ENCODE data around the gene C16orf95. TPM values are rescaled to one million over a fixed set of nuclear protein-coding genes. Genes with fewer than 3 reads are reported as not detected.
"Not testable (repeated sequence)": the region's sequence is repeated elsewhere in the genome, so short reads cannot be mapped to it uniquely, and the experiment has no call there.

The C16orf95 gene
- total and polyA plus RNA-seq, 2 of the 4 experiments (the other 2 are of a cell fraction): 2.0 to 4.7 TPM

DNA sequence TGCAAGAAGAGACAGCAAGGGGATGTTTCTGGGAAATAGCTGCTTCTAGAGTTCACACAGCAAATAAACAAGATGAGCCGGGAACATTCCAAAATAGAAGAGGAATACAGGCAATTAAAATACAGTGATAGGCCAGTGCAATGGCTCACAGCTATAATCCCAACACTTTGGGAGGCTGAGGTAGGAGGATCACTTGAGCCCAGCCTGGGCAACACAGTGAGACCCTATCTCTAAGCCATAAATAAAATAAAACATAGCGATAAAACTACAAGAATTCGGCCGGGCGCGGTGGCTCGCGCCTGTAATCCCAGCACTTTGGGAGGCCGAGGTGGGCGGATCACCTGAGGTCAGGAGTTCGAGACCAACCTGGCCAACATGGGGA, 22.5 kb upstream of the C16orf95 start:
- H3K56ac ChIP-seq (ENCODE audit: extremely low read depth, insufficient read depth, low read length); H2AK9ac ChIP-seq (replicated peaks; ENCODE audit: low read depth, low read length, poor library complexity); H3K9me3 ChIP-seq (ENCODE audit: control insufficient read depth, insufficient read depth, low read length); H4K91ac ChIP-seq (ENCODE audit: insufficient read depth, low read depth, low read length); H3K9ac ChIP-seq (ENCODE audit: low read depth, low read length); dilution Hi-C loops (cut with HindIII; ENCODE audit: low sequenced_read_pairs, unreplicated experiment); H4K20me1 ChIP-seq (ENCODE audit: insufficient read depth, low read length); H2BK5ac ChIP-seq (ENCODE audit: low read depth, low read length, poor library complexity, severe bottlenecking); H3K4me3 ChIP-seq (ENCODE audit: insufficient read depth, low read depth, low read length); H2BK120ac ChIP-seq (ENCODE audit: low read depth, low read length); ATAC-seq (ENCODE audit: low read depth); H3K18ac ChIP-seq (ENCODE audit: low read depth, low read length); H2AK5ac ChIP-seq (ENCODE audit: low read depth, low read length); H2BK20ac ChIP-seq (ENCODE audit: low read depth, low read length); intact Hi-C loops (cut with micrococcal nuclease); H4K5ac ChIP-seq (ENCODE audit: low read depth, low read length); H4K8ac ChIP-seq (ENCODE audit: low read depth in 2 of 2, low read length in 2 of 2); CTCF ChIA-PET; H3K4me1 ChIP-seq (ENCODE audit: control insufficient read depth, insufficient read depth, low read length); H2AFZ ChIP-seq (replicated peaks; ENCODE audit: low read length, poor library complexity); H3K27ac ChIP-seq (ENCODE audit: insufficient read depth, low read length); BruUV-seq (replicated peaks); H3K4ac ChIP-seq (ENCODE audit: low read depth, low read length); H2BK15ac ChIP-seq (ENCODE audit: low read depth, low read length); H3K4me2 ChIP-seq (ENCODE audit: low read depth, low read length); in situ Hi-C loops (cut with MboI; ENCODE audit: low sequenced_read_pairs); H3K23ac ChIP-seq (ENCODE audit: low read depth, low read length); H3K9me1 ChIP-seq (ENCODE audit: insufficient read depth, low read length); DNase-seq; H3K27me3 ChIP-seq (ENCODE audit: control insufficient read depth, insufficient read depth, low read length); H3K14ac ChIP-seq (replicated peaks; ENCODE audit: low read depth, low read length): not testable (repeated sequence)
- 93% methylated on average over 10 of the region's 11 CpGs; no CpG with 5 or more reads in 1 of the 2 experiments for WGBS, 2 experiments (ENCODE audit: extremely low coverage in 2 of 2, insufficient read length in 1 of 2)
- Histone ChIP-seq H3K79me1 (ENCODE audit: low read depth in 1 of 2, low read length in 2 of 2) (peaks cover 3 to 38% of the 10 kb centered on the region in 2 experiments; a peak in 3 of 4 replicates), H3K36me3 (ENCODE audit: control insufficient read depth, insufficient read depth, low read length) (peaks cover 36% of the 10 kb centered on the region)
- POLR2A ChIA-PET (ENCODE audit: unreplicated experiment): interaction anchor here (0.7 kb wide), 1 partner anchor 965 kb away, joined by 3 read pairs; no protein-coding TSS in a partner anchor

Measured in IMR-90 (cell line).